ENCODE measurements around the gene PNKP.

PNKP gene

GRCh38 chr19:49811328-49811727, 56.0 kb downstream of the PNKP start:
- Histone ChIP-seq H3K36me3 (ENCODE audit: control insufficient read depth, insufficient read depth, low read length) (no peaks in the 10 kb centered on the region), H3K4me1 (ENCODE audit: control insufficient read depth, insufficient read depth, low read length, poor library complexity, severe bottlenecking) (peaks cover 14% of the 10 kb centered on the region), H3K4me3 (ENCODE audit: insufficient read depth, low read depth, low read length, poor library complexity, severe bottlenecking) (no peak overlapping the region), H3K27me3 (replicated peaks; ENCODE audit: control insufficient read depth, insufficient read depth, low read length, poor library complexity, severe bottlenecking) (no peaks in the 10 kb centered on the region), H3K9me3 (ENCODE audit: control insufficient read depth, low read length) (no peaks in the 10 kb centered on the region), H3K27ac (ENCODE audit: insufficient read depth, low read length, poor library complexity, severe bottlenecking) (no peak overlapping the region)
- DNase-seq, result no peak
